Immature natural killer cell (primary cell): Measurements from ENCODE around the gene VANGL2. TPM values are rescaled to one million over a fixed set of nuclear protein-coding genes. Genes with fewer than 3 reads are reported as not detected.
A peak's percentile ranks its signal among the peaks of the same experiment; 100 is the strongest.

Experiments used
- DNase-seq, 3 donors: peaks; one replicate each; pipeline ENCODE4 v3.0.0; 2022; ENCODE audit warnings: mixed read lengths in 1 of 3
- H3K27ac Mint-ChIP-seq, 6 donors: one replicate each; pipeline ENCODE4 v1.8.0; 2020; ENCODE audit warnings: mixed read lengths in 6 of 6, mild to moderate bottlenecking in 5 of 6, inconsistent platforms in 4 of 6, moderate library complexity in 3 of 6
- H3K27me3 Mint-ChIP-seq, 3 donors: one replicate each; pipeline ENCODE4 v1.8.0; 2020 to 2021; ENCODE audit warnings: low read depth in 3 of 3, mild to moderate bottlenecking in 3 of 3, mixed read lengths in 3 of 3, moderate library complexity in 3 of 3, inconsistent platforms in 1 of 3
- H3K36me3 Mint-ChIP-seq, 3 donors: one replicate each; pipeline ENCODE4 v1.8.0; 2020; ENCODE audit warnings: mixed read lengths in 3 of 3, inconsistent platforms in 2 of 3, mild to moderate bottlenecking in 2 of 3
- H3K4me1 Mint-ChIP-seq, 2 donors: one replicate each; pipeline ENCODE4 v1.8.0; 2020; ENCODE audit warnings: inconsistent platforms in 2 of 2, mild to moderate bottlenecking in 2 of 2, mixed read lengths in 2 of 2, moderate library complexity in 1 of 2
- H3K4me3 Mint-ChIP-seq, 5 donors: one replicate each; pipeline ENCODE4 v1.8.0; 2020; ENCODE audit warnings: mild to moderate bottlenecking in 5 of 5, mixed read lengths in 5 of 5, inconsistent platforms in 3 of 5, moderate library complexity in 3 of 5
- H3K9me3 Mint-ChIP-seq, 6 donors: one replicate each; pipeline ENCODE4 v1.8.0; 2020; ENCODE audit warnings: mild to moderate bottlenecking in 6 of 6, mixed read lengths in 6 of 6, inconsistent platforms in 4 of 6, moderate library complexity in 3 of 6
- polyA plus RNA-seq, 3 donors: library from polyadenylated mRNA; unstranded; fragments of 300-500 nt; fragmentation: Illumina TruSeq; gene quantifications; one replicate each; pipeline ENCODE4 v1.2.3, GENCODE V29; 2021

The VANGL2 gene
- polyA plus RNA-seq, 3 donors from 2014 or later: not detected

DNA sequence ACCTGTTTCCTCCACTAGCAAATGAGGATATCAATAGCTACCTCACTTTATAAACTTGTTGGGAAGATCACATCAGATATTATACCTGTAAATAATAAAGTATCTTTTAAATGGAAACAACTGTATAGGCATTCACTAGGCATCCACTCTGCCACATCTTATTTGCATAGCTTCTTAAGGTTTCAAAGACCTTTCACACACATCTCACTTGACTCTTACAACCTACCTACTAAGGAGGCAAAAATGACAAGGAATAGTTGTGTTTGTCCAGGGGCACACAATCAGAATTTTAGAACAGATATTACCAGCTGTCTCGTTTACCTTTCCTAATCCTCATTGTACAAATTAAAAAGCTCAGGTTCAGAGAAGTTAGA lies 51.5 kb downstream of the VANGL2 start:
- peaks cover 0 to 2% (median 0%) of the 10 kb centered on the region in 6 donors for H3K9me3 Mint-ChIP-seq
- H3K27ac Mint-ChIP-seq: no peak overlapping the region
- H3K4me1 Mint-ChIP-seq: peaks cover 4 to 9% of the 10 kb centered on the region in 2 donors
- peaks cover 0 to 2% (median 0%) of the 10 kb centered on the region in 3 donors for H3K27me3 Mint-ChIP-seq
- no peak for DNase-seq
- H3K4me3 Mint-ChIP-seq: no peak overlapping the region
- no peaks in the 10 kb centered on the region for H3K36me3 Mint-ChIP-seq

DNA sequence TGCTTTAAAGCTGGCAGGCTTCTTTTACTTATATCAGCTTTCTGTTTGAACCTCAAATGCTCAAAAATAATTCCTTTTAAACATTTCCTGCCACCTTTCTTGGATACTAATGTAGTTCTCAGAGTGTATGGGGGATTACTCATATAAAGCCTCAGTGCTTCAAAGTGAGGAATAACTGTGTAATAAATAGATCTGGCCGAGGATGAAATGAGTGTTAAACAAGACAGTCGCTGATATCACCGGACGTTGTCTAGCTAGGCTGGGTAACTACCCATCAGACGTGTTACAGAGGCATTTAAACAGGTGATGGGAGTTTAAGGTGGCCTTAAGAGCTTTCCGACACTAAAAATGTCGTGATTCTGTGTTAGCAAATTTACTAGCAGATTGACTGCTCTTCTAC lies 53.1 kb downstream of the VANGL2 start:
- Mint-ChIP-seq H3K27ac (peak overlapping the region in 2 of 6 donors; percentile 8 to 30), H3K36me3 (no peaks in the 10 kb centered on the region), H3K4me3 (peak overlapping the region in 1 of 5 donors; percentile 41), H3K27me3 (peaks cover 0 to 2% (median 2%) of the 10 kb centered on the region in 3 donors), H3K4me1 (no peaks in the 10 kb centered on the region), H3K9me3 (no peaks in the 10 kb centered on the region)
- DNase-seq: no peak

DNA sequence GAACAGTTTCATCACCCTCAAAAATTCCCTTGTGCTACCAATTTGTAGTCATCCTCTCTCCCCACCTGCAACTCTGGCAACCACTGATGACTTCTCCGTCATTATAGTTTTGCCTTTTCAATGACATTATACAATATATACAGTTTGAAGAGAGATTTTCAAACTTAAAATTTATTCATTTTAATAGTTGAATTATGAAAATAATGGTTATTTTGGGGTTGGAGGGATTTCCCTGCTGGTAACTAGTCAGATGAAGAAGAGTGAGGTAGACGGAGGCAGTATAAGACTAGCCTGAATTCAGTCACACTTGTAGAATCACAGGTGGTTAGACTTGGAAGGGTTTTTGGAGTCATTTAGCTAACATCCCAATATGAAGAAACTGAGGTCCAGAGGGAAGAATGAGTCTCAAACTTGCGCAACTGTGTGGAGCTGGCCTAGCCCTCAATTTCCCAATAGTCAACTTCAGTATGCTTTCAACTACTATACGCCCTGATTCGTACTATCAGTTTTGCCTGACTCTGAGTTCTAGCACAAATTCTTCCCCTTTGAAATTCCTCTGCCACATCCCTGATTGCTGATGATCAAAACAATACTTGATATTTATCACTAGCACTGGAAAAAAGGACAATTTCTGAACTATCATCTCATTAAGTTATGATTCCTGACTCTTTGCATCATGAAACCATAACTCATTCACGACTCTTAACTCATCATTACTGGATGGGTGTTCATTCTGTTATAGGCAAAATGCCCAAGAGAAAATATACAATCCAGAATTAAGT lies 54.2 kb downstream of the VANGL2 start:
- Mint-ChIP-seq H3K4me1 (no peaks in the 10 kb centered on the region), H3K36me3 (no peaks in the 10 kb centered on the region), H3K27me3 (peaks cover 0 to 2% (median 2%) of the 10 kb centered on the region in 3 donors), H3K4me3 (no peak overlapping the region), H3K27ac (no peak overlapping the region), H3K9me3 (no peaks in the 10 kb centered on the region)
- DNase-seq: no peak

DNA sequence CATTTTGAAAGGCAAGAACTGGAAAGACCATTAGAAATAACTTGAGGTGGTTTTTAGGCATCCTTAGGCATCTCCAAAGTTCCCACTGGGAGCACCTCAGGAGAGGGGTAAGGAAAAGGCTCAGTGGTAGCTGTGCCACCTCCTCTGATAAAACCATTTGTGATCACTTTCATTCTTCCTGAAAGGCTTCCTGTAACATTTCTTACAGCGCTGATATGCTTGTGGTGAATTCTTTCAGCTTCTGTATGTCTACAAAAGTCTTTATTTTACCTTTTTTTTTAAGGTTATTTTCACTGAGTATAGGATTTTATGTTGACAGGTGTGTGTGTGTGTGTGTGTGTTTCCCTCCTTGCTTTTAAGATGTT lies 54.8 kb downstream of the VANGL2 start:
- no peak for DNase-seq
- H3K27ac Mint-ChIP-seq: no peak overlapping the region
- peaks cover 0 to 2% (median 2%) of the 10 kb centered on the region in 3 donors for H3K27me3 Mint-ChIP-seq
- no peaks in the 10 kb centered on the region for H3K9me3 Mint-ChIP-seq
- H3K4me1 Mint-ChIP-seq: peaks cover 0 to under 1% of the 10 kb centered on the region in 2 donors
- H3K36me3 Mint-ChIP-seq: no peaks in the 10 kb centered on the region
- no peak overlapping the region for H3K4me3 Mint-ChIP-seq

DNA sequence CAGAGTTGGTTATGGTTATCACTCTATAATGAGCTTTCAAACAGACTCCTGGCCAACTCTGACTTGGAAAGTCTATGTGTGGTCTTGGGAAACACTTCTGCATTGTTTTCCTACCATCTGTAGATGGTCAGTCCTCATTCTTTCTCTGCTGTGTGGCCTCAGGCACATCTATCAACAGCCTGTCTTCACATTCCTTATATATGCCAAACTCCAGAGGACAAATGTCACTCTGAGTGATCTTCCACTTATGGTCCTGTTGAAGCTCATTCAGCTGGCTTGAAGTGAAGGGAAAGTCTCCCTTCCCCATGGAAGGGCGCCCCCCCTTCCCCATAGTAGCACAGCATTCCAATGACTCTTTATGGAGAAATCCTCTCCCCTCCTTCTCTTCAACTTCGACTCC lies 58.7 kb downstream of the VANGL2 start:
- Mint-ChIP-seq H3K36me3 (no peaks in the 10 kb centered on the region), H3K4me1 (peaks cover 8 to 12% of the 10 kb centered on the region in 2 donors), H3K4me3 (no peak overlapping the region), H3K27ac (peak overlapping the region in 1 of 6 donors; percentile 31), H3K9me3 (no peaks in the 10 kb centered on the region), H3K27me3 (peaks cover 0 to 2% (median 2%) of the 10 kb centered on the region in 3 donors)
- DNase-seq: no peak

DNA sequence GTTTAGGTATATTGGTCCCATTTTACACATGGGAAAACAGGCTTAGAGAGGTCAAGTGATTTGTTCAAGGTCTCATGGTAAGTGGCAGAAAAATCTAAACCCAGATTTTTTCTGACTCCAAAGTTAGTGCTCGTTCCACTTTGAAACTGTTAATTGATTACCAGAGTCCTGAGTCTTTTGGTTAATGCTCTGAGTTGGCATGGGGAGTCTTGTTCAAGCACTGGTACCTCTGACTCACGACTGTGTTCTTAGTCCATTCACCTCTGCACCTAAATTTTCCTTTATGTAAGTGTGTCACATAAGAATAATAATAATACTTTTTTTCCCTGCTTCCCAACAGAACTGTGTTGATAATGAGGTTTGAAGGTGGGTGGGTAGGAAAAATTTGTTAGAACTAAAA lies 59.3 kb downstream of the VANGL2 start:
- no peak overlapping the region for H3K27ac Mint-ChIP-seq
- H3K4me1 Mint-ChIP-seq: peaks cover 8 to 12% of the 10 kb centered on the region in 2 donors
- H3K4me3 Mint-ChIP-seq: no peak overlapping the region

DNA sequence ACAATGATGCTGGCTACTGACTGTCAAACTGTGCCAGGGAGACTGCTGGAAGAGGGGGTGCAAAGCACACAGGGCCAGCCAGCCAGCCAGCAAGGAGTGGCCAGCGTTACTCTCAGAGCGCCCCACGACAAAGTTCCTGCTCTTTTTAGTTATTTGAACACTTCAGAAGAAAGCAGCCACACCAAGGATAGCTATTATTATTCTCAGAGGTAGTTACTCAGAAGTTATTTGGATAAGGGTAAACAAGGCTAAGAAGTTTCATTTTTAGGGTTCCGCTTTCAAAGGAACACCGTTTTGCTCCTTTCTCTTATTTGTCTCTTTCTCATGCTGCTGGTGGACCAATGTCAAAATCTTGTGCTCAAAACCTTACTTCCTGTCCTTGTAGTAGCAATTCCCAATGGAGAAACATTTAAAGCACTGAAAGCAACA lies 59.9 kb downstream of the VANGL2 start:
- no peak for DNase-seq
- H3K9me3 Mint-ChIP-seq: no peaks in the 10 kb centered on the region
- peaks cover 0 to 2% (median 2%) of the 10 kb centered on the region in 3 donors for H3K27me3 Mint-ChIP-seq
- H3K4me1 Mint-ChIP-seq: peaks cover 8 to 12% of the 10 kb centered on the region in 2 donors
- H3K27ac Mint-ChIP-seq: peak overlapping the region in 4 of 6 donors; percentile 3 to 36 (median 8)
- no peak overlapping the region for H3K4me3 Mint-ChIP-seq
- no peaks in the 10 kb centered on the region for H3K36me3 Mint-ChIP-seq

More for the DNA sequence above, 59.3 kb downstream of the VANGL2 start:
- Mint-ChIP-seq H3K9me3 (no peaks in the 10 kb centered on the region), H3K36me3 (no peaks in the 10 kb centered on the region), H3K27me3 (peaks cover 0 to 2% (median 2%) of the 10 kb centered on the region in 3 donors)
- no peak for DNase-seq

DNA sequence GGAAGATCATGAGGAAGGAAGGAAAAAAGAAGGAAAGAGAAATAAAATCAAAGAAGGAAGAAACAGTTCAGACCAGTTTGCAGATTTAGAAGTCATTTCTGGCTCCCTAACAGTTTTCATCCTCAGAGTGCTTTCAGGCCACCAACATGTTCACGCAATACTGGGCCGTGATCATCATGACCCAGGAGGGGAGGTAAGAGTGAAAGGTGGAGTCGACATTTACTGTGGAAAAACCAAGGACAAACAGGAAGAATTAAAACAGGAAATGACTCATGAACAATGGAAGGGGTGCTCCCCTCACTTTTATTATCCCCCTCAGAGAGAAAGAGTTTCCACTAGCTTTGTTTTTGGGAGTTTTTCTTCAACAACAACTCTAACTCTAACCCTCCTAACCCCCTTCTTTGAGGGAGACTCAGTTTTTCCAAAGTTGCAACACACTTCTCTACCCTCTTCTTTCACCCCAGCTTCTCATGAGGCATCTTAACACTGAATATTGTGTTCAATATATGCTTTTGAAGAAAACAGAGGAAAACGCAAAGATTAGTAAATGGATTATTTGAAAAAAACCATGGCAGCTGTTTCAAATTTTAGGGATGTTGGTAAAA lies 60.4 kb downstream of the VANGL2 start:
- no peak overlapping the region for H3K4me3 Mint-ChIP-seq
- H3K27ac Mint-ChIP-seq: peak overlapping the region in 4 of 6 donors; percentile 3 to 42 (median 22)
- H3K4me1 Mint-ChIP-seq: peaks cover 8 to 12% of the 10 kb centered on the region in 2 donors
- no peaks in the 10 kb centered on the region for H3K36me3 Mint-ChIP-seq
- no peak for DNase-seq
- H3K27me3 Mint-ChIP-seq: peaks cover 0 to 2% (median 1%) of the 10 kb centered on the region in 3 donors
- H3K9me3 Mint-ChIP-seq: no peaks in the 10 kb centered on the region

DNA sequence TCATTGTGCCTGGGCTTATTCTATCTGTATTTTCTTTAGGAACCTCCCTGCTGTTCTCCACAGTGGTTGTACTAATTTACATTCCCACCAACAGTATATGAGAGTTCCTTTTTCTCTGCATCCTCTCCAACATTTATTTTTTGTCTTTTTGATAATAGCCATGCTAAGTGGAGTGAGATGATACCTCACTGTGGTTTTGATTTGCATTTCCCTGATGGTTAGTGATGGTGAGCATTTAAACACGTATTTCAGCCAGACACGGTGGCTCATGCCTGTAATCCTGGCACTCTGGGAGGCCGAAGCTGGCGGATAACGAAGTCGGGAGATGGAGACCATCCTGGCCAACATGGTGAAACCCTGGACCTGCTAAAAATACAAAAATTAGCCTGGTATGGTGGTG lies 64.8 kb downstream of the VANGL2 start:
- H3K36me3 Mint-ChIP-seq: no peaks in the 10 kb centered on the region
- DNase-seq: no peak
- H3K27ac Mint-ChIP-seq: no peak overlapping the region
- H3K9me3 Mint-ChIP-seq: no peaks in the 10 kb centered on the region
- H3K4me1 Mint-ChIP-seq: peaks cover 13 to 17% of the 10 kb centered on the region in 2 donors
- no peak overlapping the region for H3K4me3 Mint-ChIP-seq
- peaks cover 0 to 6% (median 2%) of the 10 kb centered on the region in 3 donors for H3K27me3 Mint-ChIP-seq

DNA sequence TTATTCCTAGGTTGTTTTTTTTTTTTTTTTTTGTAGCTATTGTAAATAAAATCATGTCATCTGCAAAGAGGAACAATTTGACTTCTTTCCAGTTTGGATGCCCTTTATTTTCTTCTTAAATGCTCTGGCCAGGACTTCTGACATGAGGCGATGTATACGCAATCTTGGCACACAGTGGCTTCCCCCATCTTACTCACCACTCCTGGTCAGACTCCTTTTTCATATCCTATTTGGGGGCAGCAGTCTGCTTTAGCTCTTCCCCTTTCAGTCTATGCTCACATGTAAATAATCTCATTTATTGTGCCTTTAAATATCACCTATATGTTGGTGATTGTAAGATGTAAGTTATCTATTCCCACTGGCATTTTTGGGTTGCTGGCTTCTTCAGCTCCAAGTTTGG lies 66.6 kb downstream of the VANGL2 start:
- Mint-ChIP-seq H3K27ac (no peak overlapping the region), H3K4me3 (no peak overlapping the region), H3K4me1 (peaks cover 5% of the 10 kb centered on the region in 2 donors), H3K27me3 (peaks cover 0 to 6% (median 2%) of the 10 kb centered on the region in 3 donors), H3K36me3 (no peaks in the 10 kb centered on the region), H3K9me3 (no peaks in the 10 kb centered on the region)
- DNase-seq: no peak

DNA sequence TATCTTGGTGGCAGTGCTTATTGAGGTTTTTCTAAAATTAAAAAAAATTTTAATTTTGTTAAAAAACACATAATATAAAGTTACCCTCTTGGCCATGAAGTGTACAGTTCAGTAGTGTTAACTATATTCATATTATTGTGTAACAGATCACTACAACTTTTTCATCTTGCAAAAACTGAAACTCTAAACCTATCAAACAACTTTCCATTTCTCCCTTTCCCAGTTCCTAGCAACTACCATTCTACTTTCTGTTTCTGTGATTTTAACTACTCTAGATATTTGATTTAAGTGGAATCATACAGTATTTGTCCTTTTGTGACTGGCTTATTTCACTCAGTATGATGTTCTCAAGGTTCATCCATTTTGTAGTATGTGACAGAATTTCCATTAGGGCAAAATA lies 67.2 kb downstream of the VANGL2 start:
- H3K4me3 Mint-ChIP-seq: no peak overlapping the region
- peaks cover 0 to 6% (median 2%) of the 10 kb centered on the region in 3 donors for H3K27me3 Mint-ChIP-seq
- DNase-seq: no peak
- no peak overlapping the region for H3K27ac Mint-ChIP-seq
- no peaks in the 10 kb centered on the region for H3K36me3 Mint-ChIP-seq
- H3K9me3 Mint-ChIP-seq: no peaks in the 10 kb centered on the region
- H3K4me1 Mint-ChIP-seq: peaks cover 5% of the 10 kb centered on the region in 2 donors

DNA sequence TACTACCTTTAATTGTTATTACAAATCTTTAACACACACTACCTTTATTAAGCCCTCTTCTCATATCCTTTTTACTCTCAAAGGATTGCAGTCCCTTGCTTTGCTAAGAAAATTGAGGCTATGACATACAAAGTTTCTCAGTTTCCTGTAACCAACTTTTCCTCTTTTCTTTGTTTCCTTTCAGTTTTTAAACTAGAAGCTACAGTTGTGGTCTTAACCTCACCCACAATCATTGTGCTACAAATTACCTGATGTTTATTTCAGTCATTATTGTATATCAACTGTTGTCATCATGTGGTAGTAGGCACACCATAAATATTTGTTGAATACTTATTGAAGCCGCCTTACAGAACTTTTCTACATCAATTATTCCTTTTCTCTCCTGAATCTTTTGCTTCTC lies 70.9 kb downstream of the VANGL2 start:
- Mint-ChIP-seq H3K9me3 (no peaks in the 10 kb centered on the region), H3K36me3 (no peaks in the 10 kb centered on the region), H3K4me3 (no peak overlapping the region), H3K27ac (no peak overlapping the region), H3K4me1 (peaks cover 5% of the 10 kb centered on the region in 2 donors), H3K27me3 (peaks cover 0 to 3% (median 2%) of the 10 kb centered on the region in 3 donors)
- DNase-seq: no peak

DNA sequence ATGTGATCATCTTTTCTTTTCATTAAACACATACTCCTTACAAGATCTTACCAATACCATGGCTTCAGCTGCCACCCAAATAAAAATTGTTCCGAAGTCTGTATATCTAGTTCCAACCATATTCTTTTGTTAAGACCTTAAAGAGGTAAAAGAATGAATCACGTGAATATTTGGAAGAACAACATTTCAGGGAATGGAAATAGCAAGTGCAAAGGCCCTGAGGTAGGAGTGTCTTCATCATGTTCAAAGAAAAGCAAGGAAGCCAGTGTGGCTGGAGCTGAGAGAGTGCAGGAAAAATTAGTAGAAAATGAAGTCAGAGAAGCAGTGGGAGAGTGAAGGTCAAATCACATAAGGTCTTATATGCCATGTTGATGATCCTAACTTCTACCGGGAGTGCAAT lies 71.7 kb downstream of the VANGL2 start:
- no peak overlapping the region for H3K27ac Mint-ChIP-seq
- no peaks in the 10 kb centered on the region for H3K36me3 Mint-ChIP-seq

More for the DNA sequence above, 71.7 kb downstream of the VANGL2 start:
- H3K4me3 Mint-ChIP-seq: no peak overlapping the region
- peaks cover 0 to 2% (median 0%) of the 10 kb centered on the region in 3 donors for H3K27me3 Mint-ChIP-seq
- H3K9me3 Mint-ChIP-seq: no peaks in the 10 kb centered on the region
- peaks cover 3 to 5% of the 10 kb centered on the region in 2 donors for H3K4me1 Mint-ChIP-seq
- no peak for DNase-seq
